ENCODE measurements around the gene ASCC3.

ASCC3 gene

DNA sequence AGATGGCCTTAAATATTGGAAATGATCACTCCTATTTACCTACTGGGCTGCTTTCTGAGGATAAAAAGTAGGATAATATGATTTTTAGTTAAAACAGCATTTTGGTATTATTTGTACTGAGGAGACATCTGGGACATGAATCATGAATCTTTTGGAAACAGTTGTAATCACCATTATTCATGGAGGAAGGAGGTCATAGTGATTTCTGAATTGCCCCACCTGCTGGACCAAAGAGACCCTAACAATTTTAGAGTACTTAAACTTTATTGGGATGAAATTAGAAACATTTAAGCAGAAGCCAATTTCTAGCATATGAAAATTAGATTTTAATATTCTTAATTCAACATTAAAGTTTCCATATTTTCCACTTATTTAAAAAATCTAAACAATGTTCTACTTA, 308.0 kb downstream of the ASCC3 start:
- no peak for DNase-seq

DNA sequence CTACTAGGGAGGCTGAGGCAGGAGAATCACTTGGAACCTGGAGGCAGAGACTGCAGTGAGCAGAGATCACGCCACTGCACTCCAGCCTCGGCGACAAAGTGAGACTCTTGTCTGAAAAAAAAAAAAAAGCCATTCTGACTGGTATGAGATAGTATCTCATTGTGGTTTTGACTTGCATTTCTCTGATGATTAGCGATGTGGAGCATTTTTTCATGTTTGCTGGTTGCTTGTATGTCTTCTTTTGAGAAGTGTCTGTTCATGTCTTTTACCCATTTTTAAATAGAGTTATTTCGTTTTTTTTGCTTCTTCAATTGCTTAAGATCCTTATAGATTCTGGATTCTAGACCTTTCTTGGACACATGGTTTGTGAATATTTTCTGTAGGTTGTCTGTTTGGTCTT, 312.9 kb downstream of the ASCC3 start:
- no peak for DNase-seq

DNA sequence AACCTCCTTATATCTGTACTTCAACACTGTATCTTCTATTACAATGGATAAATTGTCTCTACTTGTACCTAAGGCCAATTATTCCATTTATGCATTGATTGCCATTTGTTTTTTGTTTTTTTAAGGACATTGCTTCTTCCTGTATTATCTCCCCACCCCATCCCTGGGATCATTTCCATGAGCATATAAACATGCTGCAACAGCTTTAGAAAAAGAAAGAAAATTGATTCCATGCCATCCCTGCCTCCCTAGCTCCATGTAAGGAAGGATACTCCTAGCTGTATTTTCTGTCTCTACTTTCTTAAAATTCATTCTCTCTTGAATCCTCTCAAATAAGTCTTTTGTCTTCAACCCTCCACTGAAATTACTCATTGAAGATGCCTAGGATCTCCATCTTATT, 314.6 kb downstream of the ASCC3 start:
- DNase-seq = no peak

DNA sequence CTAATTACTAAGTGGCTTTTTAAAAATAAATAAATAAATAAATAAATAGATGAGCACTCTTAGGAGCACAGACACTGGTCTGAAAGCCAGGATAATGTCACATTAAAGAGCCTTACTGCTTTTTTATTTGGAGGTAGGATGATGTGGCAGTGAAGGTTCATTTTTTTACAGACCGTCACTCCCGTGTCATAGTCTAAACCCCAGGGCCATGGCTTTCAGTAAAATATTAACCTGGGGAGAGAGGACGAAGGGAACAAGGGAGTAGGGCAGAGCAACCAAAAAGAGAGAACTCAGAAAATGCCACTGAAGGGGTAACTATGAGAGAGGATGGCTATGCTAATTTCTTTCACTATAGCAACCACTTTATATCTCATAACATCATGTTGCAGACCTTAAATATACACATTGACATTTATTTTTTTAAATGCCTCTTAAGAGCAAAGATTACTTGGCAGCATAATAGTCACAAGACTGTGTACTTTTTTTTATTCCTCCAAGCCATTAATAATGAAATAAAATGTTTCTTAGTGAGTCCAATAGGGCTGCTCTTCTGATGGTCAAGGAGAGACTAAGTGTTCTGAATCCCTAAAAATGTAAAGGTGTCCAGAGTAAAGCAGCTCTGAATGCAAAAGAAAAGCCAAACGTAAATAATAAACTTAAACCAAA, 315.6 kb downstream of the ASCC3 start:
- no peak for DNase-seq

DNA sequence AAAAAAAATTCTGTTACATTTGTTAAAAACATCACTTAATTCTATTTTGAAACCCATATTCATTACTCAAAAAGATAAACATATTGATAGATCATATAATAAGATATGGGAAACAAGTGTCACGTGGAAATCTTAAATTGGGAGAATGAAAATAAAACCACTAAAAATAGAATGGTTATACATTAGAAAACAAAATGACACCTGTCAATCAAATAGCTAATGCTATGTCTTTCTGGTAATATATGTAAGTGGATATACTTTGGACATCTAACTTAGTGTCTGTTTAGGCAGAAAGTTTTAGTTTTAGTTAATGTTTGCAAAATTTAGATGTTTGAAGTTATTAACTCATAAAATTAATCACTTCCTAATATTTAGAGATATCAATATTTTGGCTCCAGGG, 321.3 kb downstream of the ASCC3 start:
- no peak for DNase-seq

DNA sequence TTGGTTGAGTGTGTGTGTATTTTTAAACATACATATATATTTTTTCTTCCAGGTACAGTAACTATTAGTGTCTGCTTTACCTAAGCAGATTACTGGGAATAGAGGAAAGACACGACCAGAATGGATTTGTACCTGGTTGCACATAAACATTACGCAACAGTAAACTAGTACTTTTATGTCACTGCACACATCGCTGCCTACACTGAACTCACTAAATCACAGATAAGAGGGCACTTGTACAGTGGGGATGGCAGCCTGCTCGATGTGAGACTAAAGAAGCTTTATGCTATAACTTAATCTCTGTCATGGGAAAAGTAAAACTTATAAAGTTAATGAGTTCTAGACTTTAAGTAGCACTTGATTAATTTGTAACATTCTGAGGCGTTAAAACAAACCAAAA, 326.9 kb downstream of the ASCC3 start:
- no peak for DNase-seq

DNA sequence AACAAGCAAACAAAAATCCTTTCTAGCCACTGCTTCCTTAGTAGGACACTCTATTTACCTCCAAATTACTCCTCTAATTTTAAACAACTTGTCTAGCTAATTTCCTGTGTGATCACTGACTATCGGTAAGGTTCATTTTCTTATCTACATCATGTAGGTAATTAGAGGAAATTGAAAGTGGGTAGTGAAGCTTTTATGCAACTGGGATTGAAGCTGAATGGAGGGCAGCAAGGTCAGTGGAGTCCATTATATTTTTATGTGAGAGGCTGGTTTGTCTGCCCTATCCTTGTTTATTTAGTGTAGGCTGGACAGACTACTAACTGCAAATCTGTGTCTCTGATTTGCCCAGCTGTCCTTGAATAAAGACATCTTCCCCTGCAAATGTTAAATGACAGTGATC, 327.9 kb downstream of the ASCC3 start:
- DNase-seq = no peak

DNA sequence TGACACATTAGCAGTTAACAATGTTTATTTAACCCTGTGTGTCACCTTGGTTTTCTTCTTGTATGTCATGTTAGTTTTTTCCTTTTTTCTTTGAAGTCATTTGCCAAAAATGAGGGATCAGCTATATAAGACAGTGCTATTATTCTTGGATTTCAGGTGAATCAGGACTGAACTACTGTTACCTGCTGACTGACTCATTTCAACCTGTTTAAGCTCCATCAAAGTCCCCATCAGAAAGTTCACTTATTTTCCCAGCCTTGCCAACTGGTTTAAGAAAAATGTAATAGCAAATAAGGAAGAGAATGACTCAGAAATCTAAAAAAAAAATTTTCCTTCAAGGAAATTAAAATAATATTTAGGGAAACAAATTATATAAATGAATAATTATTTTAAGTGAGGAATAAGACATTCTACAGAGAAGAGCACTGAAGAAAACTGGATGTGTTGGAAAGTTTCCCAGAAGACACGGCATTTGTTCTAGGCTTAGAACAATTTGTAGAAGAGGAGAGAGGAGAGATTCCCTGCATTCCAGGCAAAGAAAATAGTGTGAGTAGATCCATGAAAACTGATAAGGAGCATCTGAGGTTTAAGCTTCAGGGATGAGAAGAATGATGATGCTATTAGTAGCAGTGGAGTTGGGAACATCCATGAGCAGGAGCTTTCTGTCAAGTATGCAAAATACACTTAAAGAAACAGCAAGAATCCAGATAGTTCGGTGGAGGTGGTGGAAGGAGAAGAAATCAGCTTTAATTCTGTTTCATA, 331.5 kb downstream of the ASCC3 start:
- no peak for DNase-seq

DNA sequence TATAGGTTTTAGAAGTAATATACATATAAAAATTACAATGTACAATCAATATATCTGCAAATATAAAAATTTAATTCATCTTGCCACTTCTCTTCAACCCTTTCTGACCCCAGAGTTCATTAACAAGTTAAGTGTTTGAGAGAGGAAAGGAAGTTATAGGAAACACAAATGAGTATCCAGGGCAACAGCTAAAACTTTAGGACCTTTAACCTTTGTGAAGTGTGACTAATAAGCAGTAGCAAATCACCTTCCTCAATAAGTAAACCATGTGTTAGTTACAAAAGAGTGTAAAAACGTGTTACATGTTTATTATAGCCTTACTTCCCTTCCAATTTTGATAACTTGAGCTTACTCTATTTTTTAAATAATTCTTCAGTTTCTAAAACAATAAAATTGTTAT, 343.0 kb downstream of the ASCC3 start:
- DNase-seq = no peak

DNA sequence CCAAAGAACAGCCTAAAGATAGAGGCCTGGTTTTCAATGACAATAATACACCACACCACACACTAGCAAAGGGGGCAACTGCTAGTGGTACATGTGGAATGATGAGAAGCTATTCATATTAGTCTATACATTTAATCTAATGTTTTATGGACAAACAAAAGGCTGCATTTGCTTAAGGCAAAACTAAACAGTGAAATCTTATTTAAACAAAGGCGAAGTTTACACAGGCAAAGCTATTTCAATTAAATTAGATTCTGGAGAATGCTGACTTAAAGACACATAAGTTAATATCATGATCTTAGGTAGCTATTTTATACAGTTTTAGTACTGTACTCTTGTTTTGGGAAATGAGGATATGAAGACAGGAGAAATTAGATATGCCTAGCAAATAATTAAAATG, 362.5 kb downstream of the ASCC3 start:
- DNase-seq = no peak

DNA sequence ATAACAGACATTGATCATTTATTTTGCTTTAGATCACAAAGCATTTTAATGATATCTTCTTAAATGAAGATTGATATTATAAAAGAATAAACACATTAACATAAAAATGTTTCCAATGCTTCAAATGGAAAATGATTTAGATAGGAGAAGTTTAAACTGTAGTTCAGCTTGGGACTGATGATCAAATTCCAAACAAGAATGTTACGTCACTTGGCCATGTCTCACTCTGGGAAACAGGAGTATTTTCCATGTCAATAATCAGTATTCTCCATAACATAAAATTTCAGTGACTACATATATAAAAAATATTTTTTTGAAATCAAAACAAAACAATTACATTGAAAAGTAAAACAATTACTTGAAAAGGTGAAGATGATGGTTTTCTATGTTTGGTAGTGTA, 363.5 kb downstream of the ASCC3 start:
- DNase-seq = no peak

DNA sequence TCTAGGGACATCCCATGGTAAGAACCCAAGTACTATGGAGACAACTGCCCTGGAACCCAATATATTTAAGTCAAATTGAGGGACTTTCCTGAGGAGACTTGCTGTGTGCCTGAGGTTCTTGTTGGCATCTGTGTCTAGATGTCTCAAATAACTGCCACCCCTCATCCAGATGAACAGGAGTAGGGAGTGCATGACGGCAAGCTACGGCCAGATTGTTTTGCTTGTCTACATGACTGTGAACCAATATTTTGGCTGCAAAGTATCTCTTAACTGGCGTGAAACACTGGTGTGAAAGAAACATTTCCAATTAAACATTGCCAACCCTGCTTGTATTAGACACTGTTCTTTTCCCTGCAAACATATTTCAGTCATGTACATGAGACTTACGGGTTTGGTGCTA, 364.0 kb downstream of the ASCC3 start:
- no peak for DNase-seq

DNA sequence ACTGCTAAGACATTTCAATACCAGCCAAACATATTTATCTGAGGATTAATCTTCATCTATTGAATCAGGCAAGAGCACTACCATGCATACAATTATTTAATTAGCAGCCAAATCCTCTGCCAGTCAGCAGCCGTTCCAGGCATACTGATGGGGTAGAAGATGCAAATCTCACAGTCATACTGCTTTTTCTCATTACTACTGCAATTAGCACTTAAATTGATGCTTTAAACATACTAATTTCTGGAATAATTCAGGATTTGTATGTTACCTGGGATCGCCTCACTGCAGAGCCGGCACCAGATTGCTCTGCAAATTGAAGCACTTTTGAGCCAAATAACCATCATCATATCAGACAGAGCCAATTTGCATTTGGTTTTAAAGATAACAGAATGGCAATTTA, 366.5 kb downstream of the ASCC3 start:
- DNase-seq = no peak

DNA sequence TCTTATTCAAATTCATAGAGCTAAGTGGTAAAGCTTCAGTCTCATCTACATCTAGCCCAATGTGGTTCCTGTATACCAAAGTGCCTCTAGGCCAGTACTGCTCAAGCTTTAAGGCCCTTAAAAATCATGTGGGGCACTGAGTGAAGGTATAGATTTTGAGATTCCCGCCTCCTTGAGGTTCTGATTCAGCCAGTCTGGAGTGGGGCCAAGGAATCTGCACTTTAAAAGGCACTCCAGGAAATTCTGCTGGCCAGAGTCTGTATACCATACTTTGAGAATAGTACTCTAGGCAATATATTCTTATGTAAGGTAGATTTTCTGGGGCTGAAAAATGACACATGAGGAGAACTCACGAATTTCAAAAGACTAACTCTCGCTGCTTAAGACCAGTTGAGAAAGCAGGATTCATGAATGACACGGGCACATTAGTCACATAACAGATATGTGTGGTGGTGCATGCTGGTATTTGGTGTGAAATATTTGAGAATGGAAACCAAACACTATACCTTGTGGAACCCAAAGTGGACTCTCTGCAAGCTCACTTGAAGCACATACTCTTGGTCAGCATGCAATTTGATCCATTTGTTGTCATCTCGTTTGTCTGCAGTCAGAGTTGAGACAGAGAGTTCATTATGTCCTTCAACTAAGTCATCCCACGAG, 368.8 kb downstream of the ASCC3 start:
- no peak for DNase-seq

DNA sequence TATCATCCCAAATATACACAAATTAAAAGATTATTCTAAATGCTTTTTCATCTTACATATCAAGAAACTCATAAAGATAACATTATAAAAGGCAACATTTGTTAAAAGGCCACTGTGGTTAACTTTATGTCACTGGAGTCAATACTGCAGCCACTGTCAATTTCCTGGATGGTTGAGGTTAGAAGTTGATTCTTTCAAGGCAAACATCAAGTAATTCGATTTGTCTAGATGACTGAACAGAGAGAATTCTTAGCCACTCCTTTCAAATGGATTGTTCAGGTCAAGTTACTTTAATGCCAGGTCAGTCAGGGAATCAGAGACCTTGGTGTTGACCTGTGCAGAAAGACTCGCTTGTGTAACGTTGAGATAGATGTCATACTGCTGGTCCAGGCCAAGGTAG, 372.0 kb downstream of the ASCC3 start:
- DNase-seq = no peak

DNA sequence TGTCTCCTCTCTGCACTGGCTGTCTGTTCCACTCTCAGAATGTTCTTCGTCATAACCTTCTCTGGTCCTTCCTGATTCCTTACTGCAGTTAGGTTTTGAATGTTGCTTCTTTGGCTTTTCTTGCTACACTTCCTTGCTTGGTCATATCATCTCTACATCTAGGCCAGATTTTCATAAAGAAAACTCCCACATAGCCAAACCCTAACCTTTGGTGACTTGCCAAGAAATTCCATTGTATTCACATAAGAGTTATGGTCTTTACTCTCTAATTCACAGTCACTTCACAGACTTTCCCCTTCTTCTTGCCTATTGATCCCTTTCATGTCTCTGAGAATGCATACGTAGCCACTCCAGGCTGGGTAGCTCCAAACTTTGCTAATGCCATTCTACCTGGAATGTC, 374.5 kb downstream of the ASCC3 start:
- DNase-seq = no peak

DNA sequence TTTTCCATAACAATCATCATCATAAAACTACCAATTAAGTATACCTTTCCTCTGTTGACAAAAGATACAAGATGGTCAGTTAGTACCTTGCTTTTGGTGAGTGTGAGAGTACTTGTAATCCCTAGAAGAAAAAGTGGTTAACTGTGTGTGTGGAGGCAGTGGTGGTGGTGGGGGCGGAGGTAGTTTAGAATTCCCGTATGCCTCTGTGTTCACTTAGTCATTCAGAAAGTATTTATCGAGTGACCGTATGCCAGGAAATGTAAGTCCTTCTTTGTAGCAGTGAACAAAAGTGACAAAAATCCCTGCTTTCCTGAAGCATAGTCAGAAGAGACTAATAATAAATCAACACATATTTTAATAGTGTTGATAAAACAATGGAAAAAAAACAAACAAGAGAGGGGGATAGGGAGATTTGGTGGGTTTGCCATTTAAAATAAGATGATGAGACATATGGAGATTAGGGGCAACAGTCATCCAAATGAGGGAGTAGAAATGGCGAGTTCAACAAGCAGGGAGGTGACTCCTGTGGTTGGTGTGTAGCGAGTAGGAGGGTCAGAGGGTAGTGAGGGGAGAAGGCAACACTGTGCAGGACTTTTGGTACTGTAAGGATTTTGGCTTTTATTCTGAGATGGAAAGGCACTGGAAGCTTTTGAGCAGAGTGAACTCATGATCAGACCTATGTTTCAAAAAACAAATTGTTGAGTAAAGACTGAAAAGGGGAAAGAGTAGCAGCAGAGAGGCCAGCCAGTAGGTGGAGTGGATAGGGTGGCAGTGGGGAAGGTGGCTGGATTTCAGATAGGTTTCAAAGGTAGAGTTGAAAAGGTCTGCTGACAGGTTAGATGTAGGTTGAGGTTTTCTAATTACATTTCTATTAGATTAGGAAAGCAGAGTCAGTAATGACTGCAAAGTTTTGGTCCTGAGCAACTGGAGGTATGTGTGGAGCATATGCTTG, 376.1 kb downstream of the ASCC3 start:
- no peak for DNase-seq

DNA sequence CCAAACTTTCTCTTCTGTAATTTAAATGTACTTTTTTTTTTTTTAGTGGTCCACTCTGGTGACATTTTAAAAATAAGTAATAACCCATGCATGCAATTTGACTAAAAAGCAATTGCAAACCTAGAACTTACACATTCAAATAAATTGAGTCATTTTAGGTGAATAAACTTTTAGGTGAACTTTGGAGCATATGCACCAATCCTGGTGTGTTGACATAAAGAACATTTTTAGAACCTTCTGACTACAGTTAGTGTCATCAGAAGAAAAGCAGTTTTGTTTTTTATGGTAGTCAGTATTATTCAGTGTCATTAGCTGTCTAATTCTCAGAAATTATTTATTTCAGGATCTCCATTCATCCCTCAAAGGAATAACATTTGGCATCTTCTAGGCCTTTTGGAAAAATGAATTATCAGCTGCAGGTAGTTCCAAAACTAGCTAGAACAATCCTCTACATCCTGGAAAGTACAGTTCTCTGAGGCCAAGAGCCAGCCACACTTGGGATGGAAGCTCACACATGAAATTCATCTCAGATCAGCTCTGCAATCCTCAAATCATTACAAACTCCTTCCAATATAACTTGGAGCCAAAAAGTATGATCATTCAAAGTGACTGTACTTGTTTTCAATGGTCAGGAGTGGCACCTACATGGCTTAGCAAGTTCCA, 378.0 kb downstream of the ASCC3 start:
- no peak for DNase-seq

DNA sequence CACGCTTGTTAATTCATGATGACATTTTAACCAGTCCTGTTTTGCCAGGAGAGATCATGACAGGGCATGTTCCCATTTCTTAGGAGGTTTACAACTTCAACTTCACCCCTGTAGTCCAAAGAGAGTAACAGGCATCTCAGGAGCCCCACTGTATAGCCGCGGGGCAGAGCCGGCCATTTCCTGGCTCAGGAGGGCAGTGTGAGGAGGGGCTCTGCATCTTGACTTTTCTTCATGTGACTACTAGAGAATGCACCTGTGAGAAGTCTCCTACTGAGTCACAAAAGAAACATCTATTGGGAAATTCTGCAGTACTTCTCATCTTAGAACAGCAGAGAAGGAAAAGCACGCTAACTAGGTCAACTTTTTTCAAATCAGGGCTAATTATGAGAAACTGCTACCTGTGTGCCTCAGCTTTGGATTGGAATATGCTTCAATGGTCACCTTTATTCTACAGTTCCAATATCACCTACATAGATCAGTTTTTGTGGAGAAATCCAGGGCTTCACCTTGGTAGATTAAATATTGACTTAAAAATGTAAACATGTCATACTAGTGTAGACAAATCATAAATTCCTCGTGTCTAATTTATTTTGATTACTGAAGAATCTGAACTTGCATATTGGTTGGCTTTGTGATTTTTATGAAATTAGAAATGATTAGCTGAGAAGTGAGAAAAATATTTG, 387.8 kb downstream of the ASCC3 start:
- no peak for DNase-seq

DNA sequence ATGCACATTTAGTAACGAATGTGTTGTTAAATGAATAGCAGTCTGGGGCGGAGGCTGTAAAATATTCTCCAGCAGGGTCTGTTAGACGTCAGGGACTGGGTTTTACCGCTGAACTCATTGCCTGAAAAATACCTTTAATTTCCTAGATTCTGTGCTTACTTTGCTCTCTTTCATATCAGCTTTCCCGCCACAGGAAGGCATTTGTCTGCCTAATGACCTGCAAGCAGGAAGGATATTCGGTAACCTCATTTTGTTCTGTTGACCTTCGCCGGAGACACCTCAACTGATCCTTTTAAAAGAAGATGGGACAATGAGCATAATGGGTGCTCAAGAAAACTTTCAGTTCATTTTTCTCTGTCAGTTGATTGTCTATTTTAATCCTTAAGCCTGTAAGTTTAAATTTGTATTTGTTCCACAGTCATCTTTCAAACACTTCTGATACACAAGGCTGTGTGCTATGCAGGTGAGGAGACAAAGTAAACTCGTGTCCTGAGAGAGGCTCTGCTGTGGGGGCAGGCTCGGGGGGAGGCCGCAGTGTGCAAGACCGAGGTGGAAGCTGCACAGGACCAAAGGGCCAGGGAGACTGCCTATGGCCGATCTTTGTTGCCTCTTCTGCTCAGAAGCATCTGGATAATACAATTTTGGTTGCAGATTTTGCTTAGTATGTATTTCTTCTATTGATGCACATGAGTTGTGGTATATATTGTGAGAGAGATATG, 389.0 kb downstream of the ASCC3 start:
- DNase-seq = no peak

DNA sequence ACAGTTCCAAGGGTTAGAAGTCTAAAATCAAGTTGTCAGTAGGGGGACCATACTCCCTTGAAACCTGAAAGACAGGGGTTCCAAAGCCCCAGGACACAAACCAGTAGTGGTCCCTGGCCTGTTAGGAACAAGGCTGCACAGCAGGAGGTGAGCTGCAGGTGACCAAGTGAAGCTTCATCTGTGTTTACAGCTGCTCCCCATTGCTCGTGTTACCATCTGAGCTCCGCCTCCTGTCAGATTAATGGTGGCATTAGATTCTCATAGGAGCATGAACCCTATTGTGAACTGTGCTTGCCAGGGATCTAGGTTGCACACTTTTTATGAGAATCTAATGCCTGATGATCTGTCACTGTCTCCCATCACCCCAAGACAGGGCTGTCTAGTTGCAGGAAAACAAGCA, 391.1 kb downstream of the ASCC3 start:
- no peak for DNase-seq

All from CD4-positive, alpha-beta T cell treated with Interleukin-17A for 4 hours (primary cell).